Neural cell (in vitro differentiated cells): ENCODE results near the gene SLC6A19. TPM values are rescaled to one million over a fixed set of nuclear protein-coding genes. Genes with fewer than 3 reads are reported as not detected.

Source experiments
- H2AFZ ChIP-seq: fragments of 200-600, 300-800 bp; sonication (generic), shearing (Covaris generic); 2 replicates; pipeline ENCODE4 v1.6.0; 2014; ENCODE audit warnings: low read depth, mild to moderate bottlenecking, antibody characterized with exemption, low read length, moderate library complexity
- H3F3A ChIP-seq: fragments of 200-600 bp; shearing (Covaris generic); 2 replicates; pipeline ENCODE4 v1.6.1; 2016; ENCODE audit warnings: mild to moderate bottlenecking, moderate library complexity, mixed read lengths, antibody characterized with exemption, low read length; ENCODE audit not compliant: insufficient read depth, poor library complexity, severe bottlenecking
- H3K27ac ChIP-seq: fragments of 200-600, 300-800 bp; sonication (generic), shearing (Covaris generic); 2 replicates; pipeline ENCODE4 v1.5.1; 2014; ENCODE audit warnings: mild to moderate bottlenecking, low read length, moderate library complexity
- H3K27me3 ChIP-seq: fragments of 300-800, 200-600 bp; sonication (generic), shearing (Covaris generic); 2 replicates; pipeline ENCODE4 v1.6.0; 2014; ENCODE audit warnings: mild to moderate bottlenecking, low read depth, low read length, moderate library complexity; ENCODE audit not compliant: insufficient read depth
- H3K36me3 ChIP-seq: fragments of 300-800, 200-600 bp; sonication (generic), shearing (Covaris generic); 2 replicates; pipeline ENCODE4 v1.5.1; 2014; ENCODE audit warnings: mild to moderate bottlenecking, antibody characterized with exemption, low read length, moderate library complexity; ENCODE audit not compliant: insufficient read depth
- H3K4me2 ChIP-seq: fragments of 300-800, 200-600 bp; sonication (generic), shearing (Covaris generic); 2 replicates; pipeline ENCODE4 v1.6.0; 2014; ENCODE audit warnings: mild to moderate bottlenecking, low read length
- H3K4me3 ChIP-seq: fragments of 300-800, 200-600 bp; sonication (generic), shearing (Covaris generic); 2 replicates; pipeline ENCODE4 v1.5.1; 2014; ENCODE audit warnings: mild to moderate bottlenecking, low read length, moderate library complexity
- H3K79me2 ChIP-seq: fragments of 200-600 bp; shearing (Covaris generic); replicated peaks from 2 replicates; pipeline ENCODE4 v1.6.0; 2014; ENCODE audit warnings: mild to moderate bottlenecking, low read length, moderate library complexity; ENCODE audit not compliant: insufficient read depth
- H3K9ac ChIP-seq: fragments of 300-800, 200-600 bp; sonication (generic), shearing (Covaris generic); 2 replicates; pipeline ENCODE4 v1.6.1; 2016; ENCODE audit warnings: mild to moderate bottlenecking, low read length, mixed read lengths
- H3K9me2 ChIP-seq: fragments of 200-600 bp; shearing (Covaris generic); 2 replicates; pipeline ENCODE4 v1.6.1; 2016; ENCODE audit warnings: mild to moderate bottlenecking, low read length, mixed read lengths; ENCODE audit not compliant: insufficient read depth
- H3K9me3 ChIP-seq: fragments of 200-600, 300-800 bp; sonication (generic), shearing (Covaris generic); 2 replicates; pipeline ENCODE4 v1.6.1; 2016; ENCODE audit warnings: mild to moderate bottlenecking, mixed run types, low read length, moderate library complexity, mixed read lengths
- H4K20me1 ChIP-seq: fragments of 200-600 bp; shearing (Covaris generic); 2 replicates; pipeline ENCODE4 v1.6.1; 2016; ENCODE audit warnings: mild to moderate bottlenecking, mixed run types; ENCODE audit not compliant: insufficient read depth
- CTCF ChIP-seq: fragments of 450-650 bp; IDR thresholded peaks from 2 replicates; pipeline ENCODE4 v1.5.1; 2014; ENCODE audit warnings: antibody characterized with exemption, mild to moderate bottlenecking, moderate library complexity; ENCODE audit not compliant: poor library complexity, severe bottlenecking
- EP300 ChIP-seq: fragments of 450-650 bp; conservative IDR thresholded peaks from 2 replicates; pipeline ENCODE4 v1.6.1; 2014; ENCODE audit warnings: antibody characterized with exemption, mild to moderate bottlenecking, moderate library complexity; ENCODE audit not compliant: poor library complexity, severe bottlenecking
- EZH2 ChIP-seq: fragments of 200-600, 300-800 bp; shearing (Covaris generic), sonication (generic); IDR thresholded peaks from 2 replicates; pipeline ENCODE4 v1.6.1; 2014; ENCODE audit warnings: antibody characterized with exemption, low read length, borderline replicate concordance, mild to moderate bottlenecking; ENCODE audit not compliant: insufficient read depth, poor library complexity, severe bottlenecking
- MXI1 ChIP-seq: fragments of 450-650 bp; conservative IDR thresholded peaks from 2 replicates; pipeline ENCODE4 v1.6.1; 2014; ENCODE audit warnings: antibody characterized with exemption, mild to moderate bottlenecking; ENCODE audit not compliant: poor library complexity, severe bottlenecking
- POLR2AphosphoS5 ChIP-seq: IDR thresholded peaks from 2 replicates; pipeline ENCODE4 v1.6.1; 2012
- RAD21 ChIP-seq: fragments of 450-650 bp; conservative IDR thresholded peaks from 2 replicates; pipeline ENCODE4 v1.6.1; 2014; ENCODE audit warnings: antibody characterized with exemption, mild to moderate bottlenecking, moderate library complexity
- SMC3 ChIP-seq: fragments of 450-650 bp; conservative IDR thresholded peaks from 2 replicates; pipeline ENCODE4 v1.6.1; 2014; ENCODE audit warnings: antibody characterized with exemption, mild to moderate bottlenecking, moderate library complexity; ENCODE audit not compliant: poor library complexity
- TAF1 ChIP-seq: IDR thresholded peaks from 2 replicates; pipeline ENCODE4 v1.6.1; 2012; ENCODE audit warnings: low read depth
- polyA plus RNA-seq: library from polyadenylated mRNA; depleted of rRNA; stranded (reverse); fragments of >200 nt; gene quantifications from 2 replicates; pipeline ENCODE4 v1.2.3, GENCODE V29; 2014
- TF ChIP-seq, protein P1 (sequence below): IDR thresholded peaks from 2 replicates; pipeline ENCODE4 v1.6.1; 2012; ENCODE audit warnings: borderline replicate concordance

The SLC6A19 gene
- polyA plus RNA-seq, 1 donor from 2014 or later: not detected

DNA sequence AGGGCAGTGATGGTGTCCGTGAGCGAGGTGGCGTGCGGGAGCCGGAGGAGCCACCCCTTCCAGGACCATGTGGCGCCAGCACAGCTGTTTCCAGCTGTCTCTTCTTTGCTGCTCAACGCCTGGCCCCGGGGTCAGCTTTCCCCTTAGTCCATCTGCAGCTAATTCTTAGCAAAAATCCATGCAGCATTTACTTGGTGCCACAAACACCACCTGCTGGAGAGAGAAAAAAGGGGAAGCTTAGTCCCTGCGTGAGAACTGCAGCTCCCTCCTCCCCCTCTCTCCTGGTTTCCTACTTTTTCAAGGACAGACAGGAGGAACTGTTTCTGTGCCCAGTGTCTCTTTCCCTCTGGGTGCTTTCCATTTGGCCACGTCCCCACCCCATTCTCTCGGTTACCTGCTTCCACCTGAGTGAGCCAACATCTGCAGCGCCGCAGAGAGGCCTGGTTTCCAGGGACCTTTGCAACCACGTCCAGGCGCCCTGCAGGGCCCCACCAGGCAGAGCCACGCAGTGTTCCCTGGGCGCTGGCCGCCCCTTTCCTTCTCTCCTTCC lies 3.4 kb downstream of the SLC6A19 start:
- Histone ChIP-seq H3K36me3 (no peaks in the 10 kb centered on the region), H4K20me1 (no peaks in the 10 kb centered on the region), H3K9me2 (no peaks in the 10 kb centered on the region), H3K4me2 (no peak overlapping the region), H3K9me3 (no peaks in the 10 kb centered on the region), H3K79me2 (no peaks in the 10 kb centered on the region), H2AFZ (no peak overlapping the region), H3K4me3 (no peak overlapping the region), H3K27ac (no peak overlapping the region), H3F3A (no peaks in the 10 kb centered on the region), H3K27me3 (no peaks in the 10 kb centered on the region), H3K9ac (no peak overlapping the region)
- TF ChIP-seq SMC3 (peak; percentile 52), CTCF (peak; percentile 53), MXI1 (no peak), EZH2 (no peak), TAF1 (no peak), EP300 (no peak), RAD21 (peak; percentile 43), POLR2AphosphoS5 (no peak)
- TF ChIP-seq, protein P1, sequence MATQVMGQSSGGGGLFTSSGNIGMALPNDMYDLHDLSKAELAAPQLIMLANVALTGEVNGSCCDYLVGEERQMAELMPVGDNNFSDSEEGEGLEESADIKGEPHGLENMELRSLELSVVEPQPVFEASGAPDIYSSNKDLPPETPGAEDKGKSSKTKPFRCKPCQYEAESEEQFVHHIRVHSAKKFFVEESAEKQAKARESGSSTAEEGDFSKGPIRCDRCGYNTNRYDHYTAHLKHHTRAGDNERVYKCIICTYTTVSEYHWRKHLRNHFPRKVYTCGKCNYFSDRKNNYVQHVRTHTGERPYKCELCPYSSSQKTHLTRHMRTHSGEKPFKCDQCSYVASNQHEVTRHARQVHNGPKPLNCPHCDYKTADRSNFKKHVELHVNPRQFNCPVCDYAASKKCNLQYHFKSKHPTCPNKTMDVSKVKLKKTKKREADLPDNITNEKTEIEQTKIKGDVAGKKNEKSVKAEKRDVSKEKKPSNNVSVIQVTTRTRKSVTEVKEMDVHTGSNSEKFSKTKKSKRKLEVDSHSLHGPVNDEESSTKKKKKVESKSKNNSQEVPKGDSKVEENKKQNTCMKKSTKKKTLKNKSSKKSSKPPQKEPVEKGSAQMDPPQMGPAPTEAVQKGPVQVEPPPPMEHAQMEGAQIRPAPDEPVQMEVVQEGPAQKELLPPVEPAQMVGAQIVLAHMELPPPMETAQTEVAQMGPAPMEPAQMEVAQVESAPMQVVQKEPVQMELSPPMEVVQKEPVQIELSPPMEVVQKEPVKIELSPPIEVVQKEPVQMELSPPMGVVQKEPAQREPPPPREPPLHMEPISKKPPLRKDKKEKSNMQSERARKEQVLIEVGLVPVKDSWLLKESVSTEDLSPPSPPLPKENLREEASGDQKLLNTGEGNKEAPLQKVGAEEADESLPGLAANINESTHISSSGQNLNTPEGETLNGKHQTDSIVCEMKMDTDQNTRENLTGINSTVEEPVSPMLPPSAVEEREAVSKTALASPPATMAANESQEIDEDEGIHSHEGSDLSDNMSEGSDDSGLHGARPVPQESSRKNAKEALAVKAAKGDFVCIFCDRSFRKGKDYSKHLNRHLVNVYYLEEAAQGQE: no peak

GRCh38 chr5:1205255-1206180 lies 4.1 kb downstream of the SLC6A19 start:
- Histone ChIP-seq H4K20me1 (no peaks in the 10 kb centered on the region), H3K9me2 (no peaks in the 10 kb centered on the region), H3F3A (no peaks in the 10 kb centered on the region), H3K9ac (no peak overlapping the region), H3K79me2 (no peaks in the 10 kb centered on the region), H2AFZ (no peak overlapping the region), H3K36me3 (no peaks in the 10 kb centered on the region), H3K27me3 (no peaks in the 10 kb centered on the region), H3K4me2 (no peak overlapping the region), H3K27ac (no peak overlapping the region), H3K9me3 (no peaks in the 10 kb centered on the region), H3K4me3 (no peak overlapping the region)
- TF ChIP-seq EZH2: no peak
- TF ChIP-seq, protein P1: no peak
- TF ChIP-seq EP300: no peak
- no peak for TF ChIP-seq CTCF
- no peak for TF ChIP-seq RAD21
